Islet precursor cell (in vitro differentiated cells): ENCODE measurements around the gene REG3A.

Experiments used
- DNase-seq: peaks from one replicate; pipeline ENCODE4 v3.0.0-alpha.2; 2018

Gene REG3A

DNA sequence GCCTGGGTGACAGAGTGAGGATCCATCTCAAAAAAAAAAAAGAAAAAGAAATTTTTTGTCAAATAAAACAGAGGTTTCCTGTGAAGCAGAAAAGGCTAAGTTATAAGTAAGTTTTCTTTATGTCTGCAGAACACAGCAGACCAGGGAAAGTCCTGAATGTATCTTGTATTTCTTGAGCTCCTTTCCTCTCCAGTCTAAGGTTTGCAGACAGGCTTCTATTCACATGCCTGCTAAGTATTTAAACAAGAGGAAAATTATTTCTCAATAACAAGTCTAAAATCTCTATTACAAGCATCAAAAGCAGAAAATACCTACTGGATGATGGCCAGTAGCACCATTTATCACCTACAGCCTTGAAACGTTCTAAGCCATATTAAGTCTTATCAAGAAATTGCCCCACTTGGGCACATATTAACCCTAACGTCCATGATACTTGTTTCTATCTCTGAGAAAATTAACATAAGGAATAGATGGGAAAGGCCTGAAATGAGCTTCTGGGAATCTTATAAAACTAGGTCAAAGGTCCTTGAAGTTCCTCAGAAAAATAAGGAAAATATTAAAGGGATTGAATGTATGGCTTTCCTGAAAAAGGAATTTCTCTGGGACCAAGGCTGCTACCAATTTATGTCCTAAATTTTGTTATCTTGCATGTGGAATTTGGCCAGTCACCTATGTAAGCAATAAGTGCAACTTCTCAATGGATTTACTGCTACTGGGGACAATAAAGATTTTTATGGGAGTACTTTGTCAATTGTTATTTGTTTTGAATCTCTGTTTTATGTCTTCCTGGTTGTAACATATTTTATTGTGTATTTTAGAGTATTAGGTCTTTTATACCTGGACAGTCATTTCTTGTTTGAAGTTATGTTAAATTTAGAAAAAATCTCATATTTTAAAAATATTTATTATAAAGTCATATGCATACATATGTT, 42.3 kb downstream of the REG3A start:
- DNase-seq = no peak

GRCh38 chr2:79114797-79115494, 44.6 kb downstream of the REG3A start:
- no peak for DNase-seq

DNA sequence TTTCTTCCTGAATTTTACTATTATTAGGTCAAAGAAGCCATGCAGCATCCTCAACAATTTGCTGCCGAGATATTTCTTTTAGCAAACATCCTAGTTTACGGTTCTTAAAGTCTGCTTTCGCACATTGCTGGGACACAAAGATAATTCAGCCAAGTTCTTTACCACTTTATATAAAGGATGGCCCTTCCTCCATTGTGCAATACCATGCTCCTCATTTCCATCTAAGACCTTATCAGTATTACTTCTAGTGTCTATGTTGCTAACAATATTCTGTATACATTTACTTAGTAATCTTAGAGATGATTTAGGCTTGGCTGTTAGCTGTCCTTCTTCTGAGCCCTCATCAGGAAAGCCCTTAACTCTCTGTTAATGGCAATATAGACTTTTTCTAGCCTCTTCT, 47.3 kb downstream of the REG3A start:
- no peak for DNase-seq
